Measurements from ENCODE around the gene EXOC3L1.

Gene EXOC3L1

DNA sequence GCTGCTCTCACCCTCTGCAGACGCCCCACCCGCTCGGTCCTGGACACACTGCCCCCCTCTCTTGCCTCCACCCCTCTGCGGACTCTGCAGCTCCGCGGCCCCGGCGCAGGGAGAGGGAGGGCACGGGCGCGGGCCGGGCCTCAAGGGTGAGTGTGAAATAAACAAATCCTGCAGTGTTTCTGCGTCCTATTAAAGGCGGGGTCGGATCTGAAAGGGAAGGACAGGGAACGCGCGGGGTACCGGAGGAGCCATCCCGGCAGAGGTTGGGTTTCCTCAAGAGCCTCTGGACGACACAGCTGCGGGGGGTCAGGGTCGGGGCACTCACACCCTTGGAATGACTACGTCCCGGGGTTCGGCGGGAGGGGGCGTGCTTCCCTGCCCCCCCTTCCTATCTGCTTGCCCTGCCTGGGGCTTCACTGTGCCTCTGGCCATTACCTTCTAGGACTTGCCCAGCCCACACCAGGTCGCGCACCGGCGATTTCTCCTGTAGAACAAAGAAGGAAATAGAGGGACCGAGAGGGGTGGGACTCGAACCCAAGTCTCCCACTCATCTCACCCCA is 25.9 kb downstream of the EXOC3L1 start:
- Histone ChIP-seq H2BK15ac (replicated peaks; ENCODE audit: low read depth) (no peak overlapping the region), H3K18ac (ENCODE audit: low read length) (no peak overlapping the region)
- no peak for DNase-seq

DNA sequence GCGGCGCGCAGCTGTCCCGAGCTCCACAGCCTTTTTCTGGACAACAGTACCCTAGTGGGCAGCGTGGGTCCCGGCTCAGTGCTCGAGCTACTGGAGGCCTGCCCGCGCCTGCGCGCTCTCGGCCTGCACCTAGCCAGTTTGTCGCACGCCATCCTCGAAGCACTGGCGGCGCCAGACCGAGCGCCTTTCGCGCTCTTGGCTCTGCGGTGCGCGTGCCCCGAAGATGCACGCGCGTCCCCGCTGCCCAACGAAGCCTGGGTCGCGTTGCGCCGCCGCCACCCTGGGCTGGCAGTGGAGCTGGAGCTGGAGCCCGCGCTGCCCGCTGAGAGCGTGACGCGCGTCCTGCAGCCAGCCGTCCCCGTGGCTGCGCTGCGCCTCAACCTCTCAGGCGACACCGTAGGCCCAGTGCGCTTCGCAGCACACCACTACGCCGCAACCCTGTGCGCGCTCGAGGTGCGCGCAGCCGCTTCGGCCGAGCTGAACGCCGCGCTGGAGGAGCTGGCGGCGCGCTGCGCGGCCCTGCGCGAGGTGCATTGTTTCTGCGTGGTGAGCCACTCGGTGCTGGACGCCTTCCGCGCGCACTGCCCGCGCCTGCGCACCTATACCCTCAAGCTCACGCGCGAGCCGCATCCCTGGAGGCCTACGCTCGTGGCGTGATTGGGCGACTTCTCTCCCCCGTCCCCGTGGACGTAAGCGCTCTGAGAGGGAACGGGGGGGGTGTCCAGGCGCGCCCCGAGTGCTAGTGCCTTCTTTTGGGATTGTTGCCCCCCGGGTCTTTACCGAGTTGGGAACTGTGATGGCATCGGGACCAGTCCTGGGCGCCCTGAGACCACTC is 26.6 kb downstream of the EXOC3L1 start:
- no peaks in the 10 kb centered on the region for H3K4me1 ChIP-seq (ENCODE audit: control insufficient read depth, low read depth, low read length)
- H2AK5ac ChIP-seq (ENCODE audit: low read length) = no peak overlapping the region
- H3K4me3 ChIP-seq (ENCODE audit: low read length) = no peak overlapping the region
- peak overlapping the region; percentile 78 for H3K4me2 ChIP-seq (ENCODE audit: low read length)
- no peak overlapping the region for H3K27ac ChIP-seq (ENCODE audit: low read depth, low read length)
- no peak overlapping the region for H2BK5ac ChIP-seq (ENCODE audit: low read length)
- no peaks in the 10 kb centered on the region for H3K36me3 ChIP-seq (ENCODE audit: control insufficient read depth, insufficient read depth, low read length)
- H3K9ac ChIP-seq (ENCODE audit: low read length) = peak overlapping the region; percentile 32
- H3K79me2 ChIP-seq (ENCODE audit: control insufficient read depth, insufficient read depth, low read length) = no peaks in the 10 kb centered on the region
- H4K5ac ChIP-seq (ENCODE audit: low read length) = no peak overlapping the region
- peak; percentile 60 for DNase-seq
- no peak overlapping the region for H4K8ac ChIP-seq (ENCODE audit: low read depth, low read length)
- H3K56ac ChIP-seq (ENCODE audit: low read length) = peak overlapping the region; percentile 70
- H2BK15ac ChIP-seq (replicated peaks; ENCODE audit: low read depth) = no peak overlapping the region
- no CpG with 5 or more reads among the region's 99 CpGs for WGBS (ENCODE audit: extremely low coverage, insufficient coverage, low lambda C conversion rate)
- H3K79me1 ChIP-seq (ENCODE audit: low read length) = no peaks in the 10 kb centered on the region
- H3K23ac ChIP-seq (ENCODE audit: low read length) = peak overlapping the region; percentile 45
- H3K27me3 ChIP-seq (ENCODE audit: insufficient read depth, low read length, poor library complexity) = peaks cover 66% of the 10 kb centered on the region
- no peak overlapping the region for H3K18ac ChIP-seq (ENCODE audit: low read length)
- no peak overlapping the region for H3K4ac ChIP-seq (ENCODE audit: low read depth, low read length)
- no peak overlapping the region for H2BK120ac ChIP-seq (ENCODE audit: low read depth, low read length)

More for the DNA sequence above, 25.9 kb downstream of the EXOC3L1 start:
- no peak overlapping the region for H3K4ac ChIP-seq (ENCODE audit: low read depth, low read length)
- WGBS (ENCODE audit: extremely low coverage, insufficient coverage, low lambda C conversion rate) = no CpG with 5 or more reads among the region's 34 CpGs
- H4K5ac ChIP-seq (ENCODE audit: low read length) = no peak overlapping the region
- peaks cover 69% of the 10 kb centered on the region for H3K27me3 ChIP-seq (ENCODE audit: insufficient read depth, low read length, poor library complexity)
- no peak overlapping the region for H2BK5ac ChIP-seq (ENCODE audit: low read length)
- H3K79me2 ChIP-seq (ENCODE audit: control insufficient read depth, insufficient read depth, low read length) = no peaks in the 10 kb centered on the region
- H2AK5ac ChIP-seq (ENCODE audit: low read length) = no peak overlapping the region
- no peaks in the 10 kb centered on the region for H3K36me3 ChIP-seq (ENCODE audit: control insufficient read depth, insufficient read depth, low read length)
- H2BK120ac ChIP-seq (ENCODE audit: low read depth, low read length) = no peak overlapping the region
- no peak overlapping the region for H3K23ac ChIP-seq (ENCODE audit: low read length)
- H3K4me3 ChIP-seq (ENCODE audit: low read length) = no peak overlapping the region
- no peaks in the 10 kb centered on the region for H3K79me1 ChIP-seq (ENCODE audit: low read length)
- no peak overlapping the region for H4K8ac ChIP-seq (ENCODE audit: low read depth, low read length)
- no peak overlapping the region for H3K4me2 ChIP-seq (ENCODE audit: low read length)
- no peaks in the 10 kb centered on the region for H3K4me1 ChIP-seq (ENCODE audit: control insufficient read depth, low read depth, low read length)
- no peak overlapping the region for H3K27ac ChIP-seq (ENCODE audit: low read depth, low read length)
- no peak overlapping the region for H3K9ac ChIP-seq (ENCODE audit: low read length)
- no peak overlapping the region for H3K56ac ChIP-seq (ENCODE audit: low read length)

DNA sequence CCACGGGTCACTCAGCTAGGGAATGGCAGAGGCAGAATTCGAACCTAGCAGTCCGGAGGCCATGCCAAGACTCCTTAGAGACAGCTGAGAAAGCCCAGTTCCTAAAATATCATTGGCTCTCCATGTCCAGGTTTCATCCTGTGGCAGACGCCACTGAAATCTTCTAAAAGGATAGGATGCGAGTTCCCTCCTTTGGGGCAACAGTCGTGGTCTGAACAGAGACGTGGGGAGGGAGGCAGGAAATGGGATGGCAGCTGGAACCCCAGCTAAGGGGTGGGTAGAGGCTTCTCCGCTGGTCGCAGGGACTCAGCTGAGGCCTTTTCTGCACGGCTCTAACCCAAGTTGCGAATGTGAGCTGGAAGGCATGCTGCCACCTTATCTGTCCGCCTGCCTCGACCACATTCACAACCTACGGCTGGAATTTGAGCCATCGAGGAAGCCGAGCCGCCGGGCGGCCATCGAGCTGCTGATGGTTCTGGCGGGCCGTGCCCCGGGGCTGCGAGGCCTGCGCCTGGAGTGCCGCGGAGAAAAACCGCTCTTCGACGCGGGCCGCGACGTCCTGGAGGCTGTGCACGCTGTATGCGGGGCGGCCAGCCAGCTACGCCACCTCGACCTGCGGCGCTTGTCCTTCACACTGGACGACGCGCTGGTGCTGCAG is 27.3 kb downstream of the EXOC3L1 start:
- H3K27me3 ChIP-seq (ENCODE audit: insufficient read depth, low read length, poor library complexity) = peaks cover 65% of the 10 kb centered on the region

DNA sequence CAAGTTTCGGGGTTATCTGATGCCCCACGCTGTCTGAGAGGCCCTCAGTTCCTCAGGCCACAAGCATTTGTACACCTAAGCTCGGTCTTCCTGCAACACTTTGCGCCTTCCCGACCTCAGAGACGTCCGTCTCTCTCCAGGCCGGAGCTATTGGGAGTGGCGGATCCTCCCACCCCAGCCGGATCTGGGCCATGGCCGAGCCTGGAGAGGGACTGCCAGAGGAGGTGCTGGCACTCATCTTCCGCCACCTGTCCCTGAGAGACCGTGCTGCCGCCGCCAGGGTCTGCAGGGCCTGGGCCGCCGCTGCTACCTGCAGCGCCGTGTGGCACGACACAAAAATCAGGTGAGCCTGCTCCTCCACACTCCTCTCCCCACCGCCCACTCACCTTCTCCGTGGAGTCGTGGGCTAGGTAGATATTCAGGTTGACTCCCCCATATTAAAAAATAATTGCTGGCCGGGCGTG is 28.3 kb downstream of the EXOC3L1 start:
- no CpG with 5 or more reads among the region's 25 CpGs for WGBS (ENCODE audit: extremely low coverage, insufficient coverage, low lambda C conversion rate)
- no peak overlapping the region for H2BK15ac ChIP-seq (replicated peaks; ENCODE audit: low read depth)
- no peaks in the 10 kb centered on the region for H3K36me3 ChIP-seq (ENCODE audit: control insufficient read depth, insufficient read depth, low read length)
- H3K27me3 ChIP-seq (ENCODE audit: insufficient read depth, low read length, poor library complexity) = peaks cover 65% of the 10 kb centered on the region
- H3K18ac ChIP-seq (ENCODE audit: low read length) = no peak overlapping the region
- H2BK5ac ChIP-seq (ENCODE audit: low read length) = no peak overlapping the region
- no peak overlapping the region for H3K4me3 ChIP-seq (ENCODE audit: low read length)
- no peak overlapping the region for H4K5ac ChIP-seq (ENCODE audit: low read length)
- H2BK120ac ChIP-seq (ENCODE audit: low read depth, low read length) = no peak overlapping the region
- no peak overlapping the region for H3K56ac ChIP-seq (ENCODE audit: low read length)
- peak; percentile 34 for DNase-seq
- H3K4me2 ChIP-seq (ENCODE audit: low read length) = no peak overlapping the region
- no peak overlapping the region for H4K8ac ChIP-seq (ENCODE audit: low read depth, low read length)
- no peaks in the 10 kb centered on the region for H3K4me1 ChIP-seq (ENCODE audit: control insufficient read depth, low read depth, low read length)
- H3K23ac ChIP-seq (ENCODE audit: low read length) = no peak overlapping the region
- H2AK5ac ChIP-seq (ENCODE audit: low read length) = no peak overlapping the region
- H3K79me2 ChIP-seq (ENCODE audit: control insufficient read depth, insufficient read depth, low read length) = no peaks in the 10 kb centered on the region
- H3K9ac ChIP-seq (ENCODE audit: low read length) = no peak overlapping the region
- no peaks in the 10 kb centered on the region for H3K79me1 ChIP-seq (ENCODE audit: low read length)
- H3K27ac ChIP-seq (ENCODE audit: low read depth, low read length) = no peak overlapping the region
- H3K4ac ChIP-seq (ENCODE audit: low read depth, low read length) = no peak overlapping the region

More for the DNA sequence above, 27.3 kb downstream of the EXOC3L1 start:
- Histone ChIP-seq H3K4ac (ENCODE audit: low read depth, low read length) (no peak overlapping the region), H2AK5ac (ENCODE audit: low read length) (no peak overlapping the region), H3K79me1 (ENCODE audit: low read length) (no peaks in the 10 kb centered on the region), H2BK15ac (replicated peaks; ENCODE audit: low read depth) (no peak overlapping the region), H3K4me3 (ENCODE audit: low read length) (no peak overlapping the region), H3K4me2 (ENCODE audit: low read length) (peak overlapping the region; percentile 78), H3K27ac (ENCODE audit: low read depth, low read length) (no peak overlapping the region), H2BK120ac (ENCODE audit: low read depth, low read length) (no peak overlapping the region), H3K4me1 (ENCODE audit: control insufficient read depth, low read depth, low read length) (no peaks in the 10 kb centered on the region), H3K36me3 (ENCODE audit: control insufficient read depth, insufficient read depth, low read length) (no peaks in the 10 kb centered on the region), H3K79me2 (ENCODE audit: control insufficient read depth, insufficient read depth, low read length) (no peaks in the 10 kb centered on the region), H2BK5ac (ENCODE audit: low read length) (no peak overlapping the region), H4K8ac (ENCODE audit: low read depth, low read length) (no peak overlapping the region), H3K18ac (ENCODE audit: low read length) (no peak overlapping the region), H3K23ac (ENCODE audit: low read length) (no peak overlapping the region), H3K9ac (ENCODE audit: low read length) (peak overlapping the region; percentile 32), H3K56ac (ENCODE audit: low read length) (peak overlapping the region; percentile 70), H4K5ac (ENCODE audit: low read length) (no peak overlapping the region)
- no CpG with 5 or more reads among the region's 44 CpGs for WGBS (ENCODE audit: extremely low coverage, insufficient coverage, low lambda C conversion rate)
- DNase-seq = peak; percentile 26

DNA sequence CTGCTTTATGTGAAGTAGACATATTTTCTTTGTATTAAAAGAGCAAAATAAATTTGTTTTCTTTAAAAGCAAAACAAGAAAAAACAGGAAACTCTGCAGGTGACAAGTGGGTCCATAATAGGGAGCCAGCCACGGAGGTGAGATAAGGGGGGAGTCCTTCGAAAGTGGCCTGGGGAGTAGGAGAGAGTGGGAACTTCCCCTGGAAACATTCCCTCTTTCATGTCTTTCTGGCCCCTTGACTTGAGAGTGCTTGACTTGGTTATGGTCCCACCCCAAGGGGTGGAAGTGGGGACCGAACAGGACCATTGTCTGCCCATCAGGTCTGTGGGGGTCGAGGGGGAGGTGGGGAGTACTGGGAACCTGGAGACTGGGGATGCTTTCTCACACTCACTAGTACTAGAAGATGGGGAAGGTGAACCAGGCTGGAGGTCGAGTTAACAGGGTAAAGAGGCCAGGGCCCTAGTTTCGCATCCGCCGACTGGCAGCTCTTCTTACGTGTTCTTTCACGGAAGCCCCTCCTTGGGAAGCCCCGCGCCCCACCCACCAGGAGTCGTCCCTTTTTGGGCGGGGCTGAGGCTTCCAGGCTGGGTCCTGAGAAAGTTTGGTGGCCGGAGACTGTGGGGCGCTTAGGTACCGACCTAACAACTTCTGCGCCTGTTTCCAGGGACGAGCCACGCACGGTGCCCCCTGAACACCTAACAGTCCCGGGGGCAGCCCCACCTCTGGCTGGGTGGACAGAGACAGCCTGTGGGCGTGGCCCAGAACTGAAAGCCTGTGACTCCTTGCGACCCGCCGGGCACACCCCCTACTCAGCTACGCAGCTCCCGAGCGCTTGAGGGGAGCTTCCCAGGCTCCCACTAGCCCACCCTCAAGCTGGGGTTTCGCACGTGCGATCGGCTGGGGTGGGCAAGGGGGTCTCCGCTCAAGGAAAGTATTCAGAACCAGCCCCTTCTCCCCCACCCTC is 31.0 kb downstream of the EXOC3L1 start:
- Histone ChIP-seq H3K9ac (ENCODE audit: low read length) (peak overlapping the region; percentile 65), H3K27me3 (ENCODE audit: insufficient read depth, low read length, poor library complexity) (peaks cover 61% of the 10 kb centered on the region), H3K36me3 (ENCODE audit: control insufficient read depth, insufficient read depth, low read length) (no peaks in the 10 kb centered on the region), H2BK15ac (replicated peaks; ENCODE audit: low read depth) (no peak overlapping the region), H2BK5ac (ENCODE audit: low read length) (no peak overlapping the region), H3K27ac (ENCODE audit: low read depth, low read length) (no peak overlapping the region), H2AK5ac (ENCODE audit: low read length) (no peak overlapping the region), H3K4me1 (ENCODE audit: control insufficient read depth, low read depth, low read length) (no peaks in the 10 kb centered on the region), H3K79me2 (ENCODE audit: control insufficient read depth, insufficient read depth, low read length) (no peaks in the 10 kb centered on the region), H3K18ac (ENCODE audit: low read length) (no peak overlapping the region), H3K4me3 (ENCODE audit: low read length) (peak overlapping the region; percentile 37), H3K56ac (ENCODE audit: low read length) (peak overlapping the region; percentile 80), H4K8ac (ENCODE audit: low read depth, low read length) (no peak overlapping the region), H2BK120ac (ENCODE audit: low read depth, low read length) (no peak overlapping the region), H3K4ac (ENCODE audit: low read depth, low read length) (no peak overlapping the region), H3K4me2 (ENCODE audit: low read length) (peak overlapping the region; percentile 55), H4K5ac (ENCODE audit: low read length) (no peak overlapping the region), H3K23ac (ENCODE audit: low read length) (no peak overlapping the region), H3K79me1 (ENCODE audit: low read length) (no peaks in the 10 kb centered on the region)
- DNase-seq = peak; percentile 32
- WGBS (ENCODE audit: extremely low coverage, insufficient coverage, low lambda C conversion rate) = no CpG with 5 or more reads among the region's 34 CpGs

All from mesendoderm (in vitro differentiated cells).